Liver (tissue), 9 donors: ENCODE results near the gene GRK5. TPM values are rescaled to one million over a fixed set of nuclear protein-coding genes. Genes with fewer than 3 reads are reported as not detected.

Source experiments
- DNase-seq: peaks from one replicate; pipeline ENCODE4 v3.0.0-alpha.2; 2017; ENCODE audit warnings: low spot score
- H3K27ac ChIP-seq, 2 donors: one replicate each; pipeline ENCODE4 v1.7.0; 2013; ENCODE audit warnings: inconsistent platforms in 2 of 2, low read length in 2 of 2, control low read depth in 1 of 2, low read depth in 1 of 2, mild to moderate bottlenecking in 1 of 2
- H3K27me3 ChIP-seq, 4 donors: one replicate each; pipeline versions ENCODE4 v1.6.1 to v1.7.0; 2013; ENCODE audit warnings: low read length in 3 of 4, inconsistent platforms in 1 of 4, mild to moderate bottlenecking in 1 of 4, moderate library complexity in 1 of 4; ENCODE audit not compliant: control insufficient read depth in 4 of 4, insufficient read depth in 4 of 4
- H3K36me3 ChIP-seq, 4 donors: one replicate each; pipeline versions ENCODE4 v1.6.1 to v1.7.0; 2013; ENCODE audit warnings: low read length in 3 of 4, mild to moderate bottlenecking in 3 of 4, low read depth in 1 of 4, moderate library complexity in 1 of 4; ENCODE audit not compliant: control insufficient read depth in 4 of 4, insufficient read depth in 3 of 4
- H3K4me1 ChIP-seq, 4 donors: one replicate each; pipeline versions ENCODE4 v1.6.1 to v1.7.0; 2013; ENCODE audit warnings: low read length in 3 of 4, mild to moderate bottlenecking in 3 of 4, moderate library complexity in 1 of 4; ENCODE audit not compliant: control insufficient read depth in 4 of 4, insufficient read depth in 4 of 4
- H3K4me3 ChIP-seq, 3 donors: one replicate each; pipeline versions ENCODE4 v1.6.1 to v1.7.0; 2013; ENCODE audit warnings: low read length in 3 of 3, control low read depth in 1 of 3, low read depth in 1 of 3, mild to moderate bottlenecking in 1 of 3
- H3K9ac ChIP-seq, 2 donors: one replicate each; pipeline ENCODE4 v1.7.0; 2013; ENCODE audit warnings: low read length in 2 of 2, mild to moderate bottlenecking in 2 of 2, moderate library complexity in 2 of 2, control low read depth in 1 of 2, low read depth in 1 of 2
- H3K9me3 ChIP-seq, 4 donors: one replicate each; pipeline versions ENCODE4 v1.6.1 to v1.7.0; 2013; ENCODE audit warnings: low read length in 3 of 4; ENCODE audit not compliant: control insufficient read depth in 4 of 4
- FOXA1 ChIP-seq: IDR thresholded peaks from 2 replicates; pipeline ENCODE4 v1.6.1; 2016; ENCODE audit warnings: antibody characterized with exemption
- GABPA ChIP-seq, 2 donors: IDR thresholded peaks in 1 of 2; conservative IDR thresholded peaks in 1 of 2; 2 replicates each; pipeline ENCODE4 v1.6.1; 2016; ENCODE audit warnings: antibody characterized with exemption in 2 of 2, mild to moderate bottlenecking in 1 of 2, moderate library complexity in 1 of 2
- HNF4A ChIP-seq, 2 donors: conservative IDR thresholded peaks; 2 replicates each; pipeline ENCODE4 v1.6.1; 2016; ENCODE audit warnings: antibody characterized with exemption in 2 of 2, mild to moderate bottlenecking in 2 of 2
- JUND ChIP-seq, 2 donors: IDR thresholded peaks; 2 replicates each; pipeline ENCODE4 v1.6.1; 2016; ENCODE audit warnings: antibody characterized with exemption in 2 of 2
- NR2F2 ChIP-seq: IDR thresholded peaks from 2 replicates; pipeline ENCODE4 v1.6.1; 2016; ENCODE audit warnings: antibody characterized with exemption
- RAD21 ChIP-seq, 2 donors: IDR thresholded peaks; 2 replicates each; pipeline ENCODE4 v1.6.1; 2016; ENCODE audit warnings: antibody characterized with exemption in 2 of 2, mild to moderate bottlenecking in 2 of 2
- REST ChIP-seq: IDR thresholded peaks from 2 replicates; pipeline ENCODE4 v1.6.1; 2016; ENCODE audit warnings: antibody characterized with exemption, mild to moderate bottlenecking
- RXRA ChIP-seq, 2 donors: IDR thresholded peaks; 2 replicates each; pipeline ENCODE4 v1.6.1; 2017 to 2018; ENCODE audit warnings: antibody characterized with exemption in 2 of 2, mild to moderate bottlenecking in 1 of 2
- SP1 ChIP-seq: IDR thresholded peaks from 2 replicates; pipeline ENCODE4 v1.6.1; 2018; ENCODE audit warnings: antibody characterized with exemption, mild to moderate bottlenecking
- YY1 ChIP-seq: IDR thresholded peaks from 2 replicates; pipeline ENCODE4 v1.6.1; 2016; ENCODE audit warnings: antibody characterized with exemption, mild to moderate bottlenecking
- WGBS: extraction: QIAGEN DNeasy Blood & Tissue Kit; methylation state at CpG from one replicate; pipeline ENCODE4 v1.1.7; 2013; 5-methylcytosine and 5-hydroxymethylcytosine counted together
- polyA plus RNA-seq, 2 donors: library from polyadenylated mRNA; stranded (reverse) in 1 of 2; unstranded in 1 of 2; fragments of 200-250 nt in 1 of 2; fragments of >200 nt in 1 of 2; fragmentation: Nextera tagmentation in 1 of 2; extraction: Ambion mirVana in 1 of 2; gene quantifications; one replicate each; pipeline versions ENCODE4 v1.2.1 to v1.2.3, GENCODE V29; 2013 to 2015
- total RNA-seq, 2 donors: library from RNA; depleted of rRNA; stranded (reverse); fragments of >200 nt; gene quantifications; one replicate each; pipeline ENCODE4 v1.2.3, GENCODE V29; 2014
- TF ChIP-seq, protein P1 (sequence below): IDR thresholded peaks from 2 replicates; pipeline ENCODE4 v1.6.1; 2016; ENCODE audit warnings: antibody characterized with exemption
- TF ChIP-seq, protein P2 (sequence below): IDR thresholded peaks from 2 replicates; pipeline ENCODE4 v1.6.1; 2016; ENCODE audit warnings: antibody characterized with exemption
- TF ChIP-seq, protein P3 (sequence below): IDR thresholded peaks from 2 replicates; pipeline ENCODE4 v1.6.1; 2016; ENCODE audit warnings: antibody characterized with exemption
- donor health status: healthy.
- donor health status: healthy.
- donor health status: healthy.
- donor health status: healthy.
- donor health status: healthy.

The GRK5 gene
- total and polyA plus RNA-seq, 4 donors, result 2.1 to 6.6 (median 5.1) TPM

DNA sequence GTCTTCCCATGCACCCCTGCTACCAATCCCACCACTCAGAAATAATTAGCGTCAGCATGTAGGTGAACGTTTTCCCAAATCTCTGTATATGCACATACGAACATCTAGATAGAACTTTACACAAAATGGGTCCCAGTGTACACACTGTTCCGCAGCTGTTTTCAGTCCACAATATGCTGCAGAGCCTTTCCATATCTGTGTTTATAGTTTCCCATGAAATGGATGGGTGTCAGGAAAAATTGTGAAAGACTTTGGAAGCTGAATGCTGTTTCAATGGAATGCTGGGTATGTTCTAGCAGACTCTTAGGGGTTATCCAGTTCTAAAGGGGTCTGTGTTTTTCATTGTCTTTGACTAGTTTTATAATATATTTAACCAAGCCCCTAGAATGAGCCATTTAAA, 13.8 kb downstream of the GRK5 start:
- Histone ChIP-seq H3K4me1 (peaks cover 6 to 29% (median 21%) of the 10 kb centered on the region in 4 donors), H3K4me3 (no peak overlapping the region), H3K27me3 (no peaks in the 10 kb centered on the region), H3K27ac (peak overlapping the region in 1 of 2 donors; percentile 43), H3K9me3 (no peaks in the 10 kb centered on the region), H3K36me3 (no peaks in the 10 kb centered on the region), H3K9ac (no peak overlapping the region)
- WGBS, result 84% methylated on average over 4 of the region's 4 CpGs
- TF ChIP-seq SP1 (peak; percentile 36), REST (peak; percentile 59), NR2F2 (peak; percentile 79)
- TF ChIP-seq, protein P1, sequence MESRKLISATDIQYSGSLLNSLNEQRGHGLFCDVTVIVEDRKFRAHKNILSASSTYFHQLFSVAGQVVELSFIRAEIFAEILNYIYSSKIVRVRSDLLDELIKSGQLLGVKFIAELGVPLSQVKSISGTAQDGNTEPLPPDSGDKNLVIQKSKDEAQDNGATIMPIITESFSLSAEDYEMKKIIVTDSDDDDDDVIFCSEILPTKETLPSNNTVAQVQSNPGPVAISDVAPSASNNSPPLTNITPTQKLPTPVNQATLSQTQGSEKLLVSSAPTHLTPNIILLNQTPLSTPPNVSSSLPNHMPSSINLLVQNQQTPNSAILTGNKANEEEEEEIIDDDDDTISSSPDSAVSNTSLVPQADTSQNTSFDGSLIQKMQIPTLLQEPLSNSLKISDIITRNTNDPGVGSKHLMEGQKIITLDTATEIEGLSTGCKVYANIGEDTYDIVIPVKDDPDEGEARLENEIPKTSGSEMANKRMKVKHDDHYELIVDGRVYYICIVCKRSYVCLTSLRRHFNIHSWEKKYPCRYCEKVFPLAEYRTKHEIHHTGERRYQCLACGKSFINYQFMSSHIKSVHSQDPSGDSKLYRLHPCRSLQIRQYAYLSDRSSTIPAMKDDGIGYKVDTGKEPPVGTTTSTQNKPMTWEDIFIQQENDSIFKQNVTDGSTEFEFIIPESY, result no peak
- no peak for DNase-seq

GRCh38 chr10:119221666-119222065, 14.3 kb downstream of the GRK5 start:
- H3K27me3 ChIP-seq, result no peaks in the 10 kb centered on the region
- 99% methylated on average over 1 of the region's 1 CpG for WGBS
- no peak overlapping the region for H3K9ac ChIP-seq
- peaks cover 6 to 29% (median 21%) of the 10 kb centered on the region in 4 donors for H3K4me1 ChIP-seq
- no peak overlapping the region for H3K4me3 ChIP-seq
- H3K9me3 ChIP-seq, result no peaks in the 10 kb centered on the region
- H3K27ac ChIP-seq, result peak overlapping the region; percentile 14 to 38
- no peaks in the 10 kb centered on the region for H3K36me3 ChIP-seq
- DNase-seq, result no peak
- TF ChIP-seq, protein P2, sequence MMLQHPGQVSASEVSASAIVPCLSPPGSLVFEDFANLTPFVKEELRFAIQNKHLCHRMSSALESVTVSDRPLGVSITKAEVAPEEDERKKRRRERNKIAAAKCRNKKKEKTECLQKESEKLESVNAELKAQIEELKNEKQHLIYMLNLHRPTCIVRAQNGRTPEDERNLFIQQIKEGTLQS, result no peak
- no peak for TF ChIP-seq HNF4A (conservative IDR thresholded peaks at IDR 0.05)
- TF ChIP-seq GABPA (IDR thresholded peaks at IDR 0.05 in 1 of 2, conservative IDR thresholded peaks at IDR 0.05 in 1 of 2), result no peak
- no peak for TF ChIP-seq YY1
- no peak for TF ChIP-seq FOXA1

- Histone ChIP-seq H3K4me3 (no peak overlapping the region), H3K27me3 (no peaks in the 10 kb centered on the region), H3K36me3 (no peaks in the 10 kb centered on the region), H3K27ac (peak overlapping the region; percentile 14 to 38), H3K9ac (no peak overlapping the region), H3K9me3 (no peaks in the 10 kb centered on the region), H3K4me1 (peaks cover 6 to 29% (median 21%) of the 10 kb centered on the region in 4 donors)
- DNase-seq, result no peak
- 38% methylated on average over 9 of the region's 9 CpGs for WGBS
- TF ChIP-seq FOXA1, result no peak
- no peak for TF ChIP-seq REST
- peak; percentile 18 for TF ChIP-seq YY1
- TF ChIP-seq RXRA (IDR thresholded peaks at IDR 0.05), result peak in 1 of 2 donors; percentile 22
- TF ChIP-seq SP1, result peak; percentile 76
- TF ChIP-seq RAD21 (IDR thresholded peaks at IDR 0.05), result peak in 1 of 2 donors; percentile 36
- TF ChIP-seq, protein P3, sequence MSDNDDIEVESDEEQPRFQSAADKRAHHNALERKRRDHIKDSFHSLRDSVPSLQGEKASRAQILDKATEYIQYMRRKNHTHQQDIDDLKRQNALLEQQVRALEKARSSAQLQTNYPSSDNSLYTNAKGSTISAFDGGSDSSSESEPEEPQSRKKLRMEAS, result no peak
- TF ChIP-seq HNF4A (conservative IDR thresholded peaks at IDR 0.05), result peak; percentile 77 to 80
- TF ChIP-seq, protein P1, result no peak
- TF ChIP-seq JUND (IDR thresholded peaks at IDR 0.05), result no peak
These were observed 15.2 kb downstream of the GRK5 start for GRCh38 chr10:119222537-119222936.
